GM12801 (cell line): Measurements from ENCODE around the gene SPTLC3.

ENCODE experiments used
- CTCF ChIP-seq: IDR thresholded peaks from one replicate; pipeline ENCODE4 v1.5.1; 2011; ENCODE audit warnings: control low read depth; ENCODE audit not compliant: insufficient read length; ENCODE audit errors: extremely low read depth

The SPTLC3 gene

DNA sequence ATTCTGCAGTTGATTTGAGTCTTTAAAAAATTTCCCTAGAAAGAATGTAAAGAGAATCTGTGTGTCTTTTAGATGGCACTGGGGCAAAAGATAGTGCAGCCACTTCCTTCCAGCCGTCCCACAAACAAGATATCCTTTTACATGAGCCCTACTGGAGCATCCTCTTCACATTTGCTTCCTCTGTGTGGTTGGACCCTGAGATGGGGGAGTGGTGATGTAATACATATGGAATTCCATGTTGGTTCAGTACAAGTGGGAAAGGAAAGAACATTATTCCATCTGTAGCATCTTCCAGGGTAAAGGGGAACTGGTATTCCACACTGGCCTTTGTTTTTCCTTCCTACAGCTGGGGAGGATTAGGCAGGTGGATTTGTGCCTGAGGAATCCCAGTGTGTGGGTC is 133.4 kb downstream of the SPTLC3 start:
- no peak for TF ChIP-seq CTCF

DNA sequence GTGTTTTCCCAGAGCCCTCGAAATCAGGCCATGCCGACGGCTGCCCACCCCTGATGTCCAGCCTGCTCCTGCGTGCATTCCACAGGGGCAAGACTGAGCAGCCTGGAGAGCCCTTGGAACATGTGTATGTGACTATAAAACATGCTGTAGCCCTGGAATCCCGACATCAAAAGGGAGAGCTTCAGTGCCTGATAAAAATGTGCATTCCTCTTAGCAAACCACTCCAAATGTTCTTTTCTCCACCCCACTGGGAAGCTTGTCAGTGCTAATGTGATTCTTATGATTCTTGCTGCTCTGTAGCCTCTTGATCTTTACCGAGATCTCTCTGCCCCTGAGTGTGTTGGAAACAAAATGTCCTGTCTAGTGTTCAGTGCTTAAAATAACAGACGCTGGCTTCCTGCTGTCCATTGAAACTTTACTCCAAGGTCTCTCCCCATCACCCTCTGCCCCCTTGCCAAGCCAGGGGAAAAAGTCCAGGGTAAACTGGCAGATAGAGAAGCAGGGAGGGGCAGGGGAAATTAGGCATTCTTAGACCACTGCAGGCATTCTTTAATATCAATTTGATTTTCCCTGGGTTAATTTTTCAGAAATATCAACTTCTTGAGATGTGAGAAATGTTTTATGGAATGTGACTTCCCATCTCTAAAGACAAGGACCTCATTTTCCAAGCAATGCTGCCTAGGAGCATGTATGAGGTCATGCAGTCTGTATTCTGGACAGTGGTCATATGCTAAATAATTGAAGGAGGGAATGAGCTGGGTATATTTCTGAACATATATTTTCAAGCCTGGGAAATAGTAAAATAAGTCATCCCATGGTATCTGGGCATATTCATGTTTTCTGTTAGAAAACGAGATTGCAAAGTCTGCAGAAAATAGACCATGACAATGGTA is 138.5 kb downstream of the SPTLC3 start:
- no peak for TF ChIP-seq CTCF

DNA sequence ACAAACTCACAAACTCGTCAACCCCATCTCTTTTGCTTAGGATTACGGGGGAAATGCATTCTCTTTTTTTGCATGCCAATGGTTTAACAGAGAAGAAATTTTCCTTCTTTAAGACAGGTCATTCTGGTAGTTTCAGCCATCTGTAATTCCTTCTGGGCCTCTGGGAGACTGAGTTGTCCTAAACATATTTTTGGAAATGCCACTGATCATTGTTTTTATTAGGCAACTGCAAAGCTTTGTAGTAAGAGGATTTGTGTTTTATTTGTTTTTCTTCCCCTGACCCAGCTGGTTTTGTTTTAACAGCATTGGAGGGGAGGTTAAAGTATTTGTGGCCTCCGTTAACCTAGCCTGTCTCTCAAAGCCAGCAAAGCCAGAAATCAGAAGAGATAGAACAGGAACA is 139.2 kb downstream of the SPTLC3 start:
- TF ChIP-seq CTCF = no peak

GRCh38 chr20:13148402-13148801 is 139.6 kb downstream of the SPTLC3 start:
- no peak for TF ChIP-seq CTCF

- no peak for TF ChIP-seq CTCF
Measured at GRCh38 chr20:13148961-13149360, 140.2 kb downstream of the SPTLC3 start.

GRCh38 chr20:13149371-13150105 is 140.8 kb downstream of the SPTLC3 start:
- TF ChIP-seq CTCF = no peak

DNA sequence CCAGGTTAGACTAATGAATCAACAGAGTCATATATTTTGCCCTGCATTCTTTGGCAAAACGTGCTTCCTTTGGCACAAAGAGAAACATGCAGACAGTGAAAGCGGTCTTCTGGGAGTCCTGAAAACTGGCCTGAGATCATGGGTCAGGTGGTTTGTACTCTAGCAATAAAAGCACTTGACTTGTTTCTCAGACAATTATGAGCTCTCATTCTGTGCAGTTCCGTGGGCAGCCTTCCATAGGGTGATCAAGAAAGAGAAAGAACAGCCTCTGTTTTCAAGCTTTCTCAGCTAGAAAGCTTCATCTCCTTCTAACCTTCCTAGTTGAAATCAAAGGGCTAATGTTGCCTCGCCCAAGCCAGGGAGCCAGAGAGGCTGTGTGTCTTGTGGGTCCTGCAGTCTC is 149.6 kb downstream of the SPTLC3 start:
- no peak for TF ChIP-seq CTCF
